Measurements from ENCODE around the gene DIP2C.

DNA sequence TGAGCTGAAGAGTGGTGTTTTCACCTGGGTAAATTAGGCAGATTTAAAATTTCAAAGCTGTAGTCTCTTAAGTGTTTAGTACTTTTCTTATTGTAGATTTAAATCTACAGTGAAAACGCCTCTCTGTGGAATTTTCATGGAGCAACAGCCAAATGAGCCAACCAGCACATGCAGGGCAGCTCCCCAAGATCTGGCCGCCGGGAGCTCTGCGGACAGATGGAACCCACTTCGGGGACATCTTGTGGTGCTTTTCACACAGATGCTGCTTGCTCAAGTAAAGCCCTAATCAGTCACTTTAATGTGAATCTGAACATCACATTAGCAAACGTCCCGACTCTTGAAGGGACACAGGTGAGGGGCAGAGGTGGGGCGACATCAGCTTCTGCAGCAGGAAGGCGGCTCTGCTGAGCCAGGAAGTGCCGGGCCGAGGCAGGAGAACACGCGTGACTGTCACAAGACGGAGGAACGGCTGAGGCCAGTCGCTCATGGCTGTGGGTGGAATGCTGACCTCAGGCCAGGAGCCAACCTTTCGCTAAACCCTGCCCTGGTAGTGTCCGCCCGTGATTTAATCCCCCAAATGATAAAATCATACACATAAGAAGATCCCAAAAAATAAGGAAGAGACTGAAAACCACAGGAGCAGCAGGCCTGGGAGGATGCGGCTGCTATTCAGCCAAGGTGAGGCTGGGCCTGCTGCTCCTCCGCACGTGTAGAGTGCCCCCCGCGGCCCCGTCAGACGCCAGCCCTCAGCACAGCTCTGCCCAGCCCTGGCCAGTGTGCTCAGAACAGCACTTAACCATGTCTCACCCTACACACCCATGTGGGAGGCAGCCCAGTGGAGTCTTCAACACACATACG, 297.4 kb downstream of the DIP2C start:
- TF ChIP-seq BHLHE40 (IDR thresholded peaks at IDR 0.05; ENCODE audit: borderline replicate concordance) (no peak), CTBP1 (IDR thresholded peaks at IDR 0.05; ENCODE audit: borderline replicate concordance) (no peak), TARDBP (IDR thresholded peaks at IDR 0.05) (no peak), HDGF (IDR thresholded peaks at IDR 0.05; ENCODE audit: borderline replicate concordance) (no peak), ZNF384 (IDR thresholded peaks at IDR 0.05) (no peak), SP1 (IDR thresholded peaks at IDR 0.05) (no peak), SUZ12 (IDR thresholded peaks at IDR 0.05) (no peak), ARNT (IDR thresholded peaks at IDR 0.05) (no peak), LEF1 (IDR thresholded peaks at IDR 0.05; ENCODE audit: borderline replicate concordance) (no peak), NFRKB (IDR thresholded peaks at IDR 0.05) (no peak), FOXM1 (IDR thresholded peaks at IDR 0.05; ENCODE audit: borderline replicate concordance) (no peak)

Data from HEK293T (cell line).